ENCODE measurements around the gene TRABD. TPM values are rescaled to one million over a fixed set of nuclear protein-coding genes. Genes with fewer than 3 reads are reported as not detected.

TRABD gene
- total RNA-seq, 4 donors from 2014 or later: 39.3 to 55.1 (median 45.8) TPM

DNA sequence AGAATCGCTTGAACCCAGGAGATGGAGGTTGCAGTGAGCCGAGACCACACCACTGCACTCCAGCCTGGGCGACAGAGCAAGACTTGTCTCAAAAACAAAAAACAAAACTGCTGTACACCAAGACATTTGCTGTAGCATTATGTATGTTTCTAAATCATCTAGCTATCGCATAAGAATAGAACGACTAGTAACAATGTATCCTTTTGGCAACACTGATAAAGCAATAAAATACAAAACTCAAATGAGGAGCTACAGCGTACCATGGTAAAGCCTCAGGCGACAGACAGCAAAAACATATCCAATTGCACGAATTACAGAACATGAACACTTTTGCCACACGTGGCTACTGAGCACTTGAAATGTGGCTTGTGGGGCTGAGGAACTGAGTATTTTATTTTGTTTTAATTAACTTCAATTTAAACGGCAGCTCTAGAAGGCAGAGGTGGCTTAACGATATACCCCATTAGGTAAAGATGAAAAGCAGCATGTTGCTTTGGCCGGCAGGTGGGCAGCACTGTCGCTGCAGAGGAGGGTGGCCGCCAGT lies 56.8 kb downstream of the TRABD start:
- no peak overlapping the region for H3K27ac ChIP-seq
- intact Hi-C loops (cut with DNase I): no loop called here
- DNase-seq: no peak
- no peak for TF ChIP-seq POLR2A (IDR thresholded peaks at IDR 0.05)
- TF ChIP-seq, protein P1, sequence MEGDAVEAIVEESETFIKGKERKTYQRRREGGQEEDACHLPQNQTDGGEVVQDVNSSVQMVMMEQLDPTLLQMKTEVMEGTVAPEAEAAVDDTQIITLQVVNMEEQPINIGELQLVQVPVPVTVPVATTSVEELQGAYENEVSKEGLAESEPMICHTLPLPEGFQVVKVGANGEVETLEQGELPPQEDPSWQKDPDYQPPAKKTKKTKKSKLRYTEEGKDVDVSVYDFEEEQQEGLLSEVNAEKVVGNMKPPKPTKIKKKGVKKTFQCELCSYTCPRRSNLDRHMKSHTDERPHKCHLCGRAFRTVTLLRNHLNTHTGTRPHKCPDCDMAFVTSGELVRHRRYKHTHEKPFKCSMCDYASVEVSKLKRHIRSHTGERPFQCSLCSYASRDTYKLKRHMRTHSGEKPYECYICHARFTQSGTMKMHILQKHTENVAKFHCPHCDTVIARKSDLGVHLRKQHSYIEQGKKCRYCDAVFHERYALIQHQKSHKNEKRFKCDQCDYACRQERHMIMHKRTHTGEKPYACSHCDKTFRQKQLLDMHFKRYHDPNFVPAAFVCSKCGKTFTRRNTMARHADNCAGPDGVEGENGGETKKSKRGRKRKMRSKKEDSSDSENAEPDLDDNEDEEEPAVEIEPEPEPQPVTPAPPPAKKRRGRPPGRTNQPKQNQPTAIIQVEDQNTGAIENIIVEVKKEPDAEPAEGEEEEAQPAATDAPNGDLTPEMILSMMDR (IDR thresholded peaks at IDR 0.05): no peak
- peaks cover 0 to 46% (median 8%) of the 10 kb centered on the region in 3 donors for H3K36me3 ChIP-seq
- H3K27me3 ChIP-seq: no peaks in the 10 kb centered on the region
- H3K9me3 ChIP-seq: no peaks in the 10 kb centered on the region
- peaks cover 26 to 64% (median 46%) of the 10 kb centered on the region in 3 donors for H3K4me1 ChIP-seq
- H3K4me3 ChIP-seq: peak overlapping the region in 3 of 4 donors; percentile 69 to 97 (median 96)
- WGBS, 2 donors: 46 to 55% methylated on average over 14 of the region's 14 CpGs

DNA sequence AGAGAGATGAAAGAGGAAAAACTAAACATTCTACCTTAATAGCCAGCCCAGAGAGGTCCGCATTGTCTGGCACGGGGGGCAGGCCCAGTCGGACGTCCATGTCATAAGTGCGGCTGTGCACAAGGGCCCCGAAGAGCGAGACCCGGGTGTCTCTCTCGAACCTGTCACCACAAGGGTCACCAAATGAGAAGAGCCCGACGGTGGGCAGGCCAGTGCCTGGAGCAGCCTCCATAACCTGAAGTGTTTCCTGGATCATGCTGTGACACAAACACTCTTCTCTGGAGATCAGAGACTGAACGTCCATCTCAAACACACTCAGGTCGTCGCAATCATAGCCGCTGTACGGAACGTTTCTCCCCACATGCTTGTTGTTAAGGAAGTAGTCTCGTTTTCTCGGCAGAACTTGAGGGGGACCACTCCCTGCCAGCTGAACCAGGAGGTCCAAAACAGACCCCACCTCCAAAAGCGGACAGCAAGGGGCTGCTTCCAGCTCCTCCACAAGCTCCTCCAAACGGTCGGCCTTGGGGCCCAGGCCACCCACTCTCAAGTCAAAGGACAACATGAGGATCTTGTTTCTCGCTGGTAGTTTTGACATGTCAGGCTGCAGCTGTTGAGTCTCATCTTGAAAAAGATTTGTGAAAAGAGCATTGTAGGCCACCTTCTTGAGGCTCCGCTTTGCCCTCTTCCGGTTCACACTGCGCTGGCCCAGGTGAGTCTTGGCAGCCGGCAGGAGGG lies 58.1 kb downstream of the TRABD start:
- Histone ChIP-seq H3K4me1 (peaks cover 26 to 78% (median 48%) of the 10 kb centered on the region in 3 donors), H3K36me3 (peaks cover 0 to 44% (median 8%) of the 10 kb centered on the region in 3 donors), H3K9me3 (no peaks in the 10 kb centered on the region), H3K27ac (peak overlapping the region; percentile 90 to 98 (median 96)), H3K27me3 (no peaks in the 10 kb centered on the region), H3K4me3 (peak overlapping the region; percentile 69 to 97 (median 86))
- WGBS, 2 donors: 17 to 18% methylated on average over 14 to 23 of the region's 27 CpGs
- TF ChIP-seq, protein P1 (IDR thresholded peaks at IDR 0.05): no peak
- TF ChIP-seq POLR2A (IDR thresholded peaks at IDR 0.05): no peak
- no peak for DNase-seq
- intact Hi-C loops (cut with DNase I): no loop called here

DNA sequence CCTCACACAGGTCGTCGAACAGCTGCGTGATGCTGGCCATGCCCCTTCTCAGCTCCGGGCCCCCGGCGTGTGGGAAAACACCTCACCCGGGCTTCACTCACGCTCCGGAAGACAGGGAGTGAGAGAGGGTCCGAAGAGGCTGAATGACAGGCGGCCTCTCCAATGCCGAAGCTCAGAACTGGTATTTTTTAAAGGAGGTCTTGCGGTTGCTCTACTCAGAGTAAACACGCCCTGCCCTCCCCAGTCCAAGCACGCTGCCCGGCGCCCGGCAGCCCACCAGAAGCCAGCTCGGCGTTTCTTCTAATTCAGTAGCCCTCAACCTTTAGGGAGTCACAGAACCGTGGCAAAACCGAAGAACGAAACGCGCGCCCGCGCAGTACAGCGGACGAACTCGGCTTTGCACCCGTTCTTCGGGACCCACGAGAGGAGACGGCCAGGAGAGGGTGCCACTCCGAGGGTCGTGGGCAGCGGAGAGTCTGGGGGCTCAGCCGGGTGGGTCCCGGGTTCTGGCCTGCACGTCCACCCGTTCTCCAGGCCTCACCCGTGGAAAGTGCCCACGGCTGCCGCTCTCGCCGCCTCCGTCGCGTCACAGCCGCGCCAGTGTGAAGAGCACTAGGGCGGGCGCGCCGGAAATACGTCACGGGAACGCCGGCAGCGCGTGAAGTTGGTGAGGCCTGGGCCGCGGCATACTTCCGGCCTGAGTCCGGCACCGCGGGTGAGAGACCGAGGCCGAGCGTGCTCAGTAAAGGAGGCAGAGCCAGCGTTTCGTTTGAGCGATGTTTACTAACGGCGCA lies 58.9 kb downstream of the TRABD start, which contains the start of gene TUBGCP6:
Gene TUBGCP6, minus strand, starts transcription at position 604 of the 794 bp plus-strand sequence. Its CDS starts 564 bp downstream, at position 40.
- peak within 1 kb of the TSS; percentile 69 to 97 (median 86) for H3K4me3 ChIP-seq
- 0% methylated on average over 1 to 7 of the region's 76 CpGs for WGBS, 2 donors
- intact Hi-C loops (cut with DNase I): loop anchor here (5.0 kb wide), 1 partner anchor 98 kb away; the partner anchor contains the start of gene PPP6R2
- H3K9me3 ChIP-seq: no peaks in the 10 kb centered on the region
- peak in 3 of 4 donors; percentile 82 for TF ChIP-seq POLR2A (IDR thresholded peaks at IDR 0.05)
- TF ChIP-seq, protein P1 (IDR thresholded peaks at IDR 0.05): peak in 4 of 6 experiments; percentile 9 to 66 (median 52)
- H3K36me3 ChIP-seq: peaks cover 0 to 36% (median 8%) of the 10 kb centered on the region in 3 donors
- peak within 1 kb of the TSS; percentile 90 to 98 (median 96) for H3K27ac ChIP-seq
- DNase-seq: peak; percentile 69
- H3K4me1 ChIP-seq: peaks cover 30 to 85% (median 52%) of the 10 kb centered on the region in 3 donors
- H3K27me3 ChIP-seq: no peaks in the 10 kb centered on the region

DNA sequence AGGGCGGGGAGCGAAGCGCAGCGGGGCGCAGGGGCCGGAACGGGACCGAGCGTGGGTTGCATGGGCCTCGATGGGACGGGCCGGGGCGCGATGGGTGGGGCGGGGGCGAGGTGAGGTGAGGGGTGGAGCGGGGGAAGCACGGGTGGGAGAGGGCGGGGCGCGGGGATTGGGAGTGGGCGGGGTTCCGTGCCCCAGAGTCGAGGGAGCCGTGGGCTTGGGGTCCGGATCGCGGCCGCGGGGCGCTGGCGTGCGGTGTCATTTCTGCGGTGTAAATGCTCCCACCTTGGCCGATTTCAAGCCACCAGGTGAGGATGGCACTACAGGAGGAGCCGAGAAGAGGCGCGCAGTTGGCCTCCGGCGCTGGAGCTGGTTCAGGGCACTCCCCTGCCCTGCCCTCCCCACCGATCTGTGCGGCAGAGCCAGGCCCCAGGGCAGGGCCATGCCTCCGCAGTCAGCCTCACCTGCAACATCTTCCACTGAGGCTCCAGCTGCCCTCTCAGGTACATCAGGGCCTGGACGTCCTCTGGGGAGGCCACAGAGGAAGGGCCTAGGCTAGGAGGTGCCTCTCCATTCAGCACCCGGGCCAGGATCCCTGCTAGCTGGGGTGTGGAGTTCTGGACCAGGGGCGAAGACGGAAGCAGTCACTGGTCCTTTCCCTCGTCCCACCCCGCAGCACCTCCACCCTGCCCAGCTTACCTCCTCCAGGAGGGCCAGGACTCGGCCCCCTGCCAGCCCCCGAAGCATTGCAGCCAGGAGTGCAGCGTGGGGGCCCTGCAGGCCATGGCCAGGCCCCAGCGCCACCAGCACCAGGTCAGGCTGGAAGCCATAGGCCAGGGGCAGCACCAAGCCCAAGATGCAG lies 59.7 kb downstream of the TRABD start:
- WGBS, 2 donors: 0% methylated on average over 1 to 12 of the region's 53 CpGs
- H3K27me3 ChIP-seq: no peaks in the 10 kb centered on the region
- DNase-seq: no peak
- H3K4me1 ChIP-seq: peaks cover 38 to 93% (median 59%) of the 10 kb centered on the region in 3 donors
- peak overlapping the region; percentile 69 to 97 (median 86) for H3K4me3 ChIP-seq
- H3K36me3 ChIP-seq: peaks cover 0 to 28% (median 8%) of the 10 kb centered on the region in 3 donors
- intact Hi-C loops (cut with DNase I): loop anchor here (5.0 kb wide), 1 partner anchor 97 kb away; the partner anchor contains the start of gene PPP6R2
- peak overlapping the region; percentile 90 to 98 (median 96) for H3K27ac ChIP-seq
- TF ChIP-seq, protein P1 (IDR thresholded peaks at IDR 0.05): no peak
- TF ChIP-seq POLR2A (IDR thresholded peaks at IDR 0.05): no peak
- no peaks in the 10 kb centered on the region for H3K9me3 ChIP-seq

Measured in esophagus squamous epithelium (tissue), 5 donors.